HG03354 (cell line): ENCODE results near the gene SMARCC2.
"Not testable (repeated sequence)": the region's sequence is repeated elsewhere in the genome, so short reads cannot be mapped to it uniquely, and the experiment has no call there.

Experiments used
- ATAC-seq: cut with Tn5 transposase; IDR thresholded peaks from one replicate; pipeline ENCODE4 v1.9.1; 2021; ENCODE audit warnings: mild to moderate bottlenecking; ENCODE audit not compliant: unreplicated experiment, poor library complexity, severe bottlenecking

Gene SMARCC2

GRCh38 chr12:56169229-56169759 is 20.0 kb downstream of the SMARCC2 start:
- no peak for ATAC-seq

- ATAC-seq, result no peak
Measured at GRCh38 chr12:56165369-56165768, 23.9 kb downstream of the SMARCC2 start.

- ATAC-seq, result no peak
Measured at GRCh38 chr12:56164345-56164729, 24.9 kb downstream of the SMARCC2 start.

- no peak for ATAC-seq
Measured at GRCh38 chr12:56163533-56164344, 25.5 kb downstream of the SMARCC2 start.

GRCh38 chr12:56162468-56163290 is 26.6 kb downstream of the SMARCC2 start:
- no peak for ATAC-seq

- ATAC-seq, result no peak
Measured at GRCh38 chr12:56161690-56162351, 27.5 kb downstream of the SMARCC2 start.

GRCh38 chr12:56160894-56161689 is 28.2 kb downstream of the SMARCC2 start:
- ATAC-seq, result no peak

GRCh38 chr12:56160193-56160763 is 29.0 kb downstream of the SMARCC2 start:
- ATAC-seq, result no peak

- ATAC-seq, result no peak
Measured at GRCh38 chr12:56159482-56160192, 29.6 kb downstream of the SMARCC2 start.

- no peak for ATAC-seq
Measured at GRCh38 chr12:56158926-56159461, 30.3 kb downstream of the SMARCC2 start.

GRCh38 chr12:56158029-56158925 is 31.0 kb downstream of the SMARCC2 start, which contains the start of gene MYL6:
MYL6 (plus strand) TSS chr12:56158359; CDS start chr12:56158402, 43 bp downstream.
- ATAC-seq, result peak; percentile 89

- peak; percentile 48 for ATAC-seq
Measured at GRCh38 chr12:56157201-56158028, 31.9 kb downstream of the SMARCC2 start.

- ATAC-seq, result not testable (repeated sequence)
Measured at GRCh38 chr12:56156464-56157200, 32.7 kb downstream of the SMARCC2 start.

GRCh38 chr12:56155256-56155845 is 33.9 kb downstream of the SMARCC2 start:
- ATAC-seq, result no peak

GRCh38 chr12:56154818-56155217 is 34.5 kb downstream of the SMARCC2 start:
- ATAC-seq, result no peak
